ENCODE data around the gene OIP5. TPM values are rescaled to one million over a fixed set of nuclear protein-coding genes. Genes with fewer than 3 reads are reported as not detected.

The OIP5 gene
- total and polyA plus RNA-seq, 2 of the 13 experiments (the other 11 are each of a cell fraction or from before 2014, with no cell fraction given), result 10.7 to 38.0 TPM

DNA sequence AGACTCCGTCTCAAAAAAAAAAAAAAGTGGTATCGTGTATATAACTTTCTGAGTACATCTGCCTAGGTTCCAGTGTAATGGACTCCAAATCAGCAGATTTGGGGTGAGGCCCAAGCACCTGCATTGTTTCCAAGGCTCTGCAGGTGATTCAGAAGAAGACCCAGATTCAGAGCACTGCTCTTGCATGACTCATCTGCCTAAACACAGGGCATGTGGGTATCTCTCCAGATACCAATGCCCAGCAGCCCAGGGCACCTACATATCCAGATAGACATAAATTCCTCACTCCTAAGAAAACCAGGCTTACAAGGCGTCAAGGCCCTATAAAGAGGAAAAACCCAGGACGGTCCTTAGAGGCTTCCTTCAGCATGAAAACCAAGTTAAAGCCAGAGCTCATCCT, 45.6 kb upstream of the OIP5 start:
- Histone ChIP-seq H3K79me2 (ENCODE audit: insufficient read depth, low read length) (no peaks in the 10 kb centered on the region), H3K9me3 (ENCODE audit: low read length) (no peaks in the 10 kb centered on the region), H3K4me3 (replicated peaks in 1 of 3; ENCODE audit: insufficient read depth in 1 of 3, low read depth in 2 of 3, low read length in 3 of 3) (no peak overlapping the region), H3K27me3 (ENCODE audit: control insufficient read depth in 1 of 2, insufficient read depth in 2 of 2, low read length in 2 of 2) (no peaks in the 10 kb centered on the region), H2AFZ (ENCODE audit: low read length) (no peak overlapping the region), H3K9ac (ENCODE audit: insufficient read depth, low read depth, low read length) (no peak overlapping the region), H4K20me1 (ENCODE audit: insufficient read depth, low read length) (no peaks in the 10 kb centered on the region), H3K27ac (ENCODE audit: extremely low read length, insufficient read depth, low read length) (no peak overlapping the region), H3K4me1 (ENCODE audit: insufficient read depth, low read length) (no peaks in the 10 kb centered on the region), H3K4me2 (ENCODE audit: low read depth, low read length) (no peak overlapping the region), H3K36me3 (replicated peaks in 1 of 2; ENCODE audit: control insufficient read depth in 1 of 2, insufficient read depth in 2 of 2, low read length in 2 of 2) (peaks cover 9 to 41% of the 10 kb centered on the region in 2 experiments; a peak in 4 of 5 replicates)
- DNase-seq (ENCODE audit: low spot score) (no peak), FAIRE-seq (no peak), ATAC-seq (no peak)
- in situ Hi-C loops (cut with HindIII; ENCODE audit: extremely low pct_ligation_motif_present, low pct_unique_long_range_greater_than_20kb), result no loop called here
- POLR2A ChIA-PET, result no interaction called here
- WGBS (ENCODE audit: low lambda C conversion rate), result 100% methylated on average over 2 of the region's 4 CpGs
- CTCF ChIA-PET (ENCODE audit: low intra/inter-chr PET ratio, low total read pairs), result no interaction called here
- intact Hi-C loops (cut with micrococcal nuclease; ENCODE audit: unreplicated experiment), result no loop called here
- BruUV-seq (replicated peaks), result no TSS peak
- TF ChIP-seq, protein P1, sequence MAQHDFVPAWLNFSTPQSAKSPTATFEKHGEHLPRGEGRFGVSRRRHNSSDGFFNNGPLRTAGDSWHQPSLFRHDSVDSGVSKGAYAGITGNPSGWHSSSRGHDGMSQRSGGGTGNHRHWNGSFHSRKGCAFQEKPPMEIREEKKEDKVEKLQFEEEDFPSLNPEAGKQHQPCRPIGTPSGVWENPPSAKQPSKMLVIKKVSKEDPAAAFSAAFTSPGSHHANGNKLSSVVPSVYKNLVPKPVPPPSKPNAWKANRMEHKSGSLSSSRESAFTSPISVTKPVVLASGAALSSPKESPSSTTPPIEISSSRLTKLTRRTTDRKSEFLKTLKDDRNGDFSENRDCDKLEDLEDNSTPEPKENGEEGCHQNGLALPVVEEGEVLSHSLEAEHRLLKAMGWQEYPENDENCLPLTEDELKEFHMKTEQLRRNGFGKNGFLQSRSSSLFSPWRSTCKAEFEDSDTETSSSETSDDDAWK (CRISPR knock-in tag; IDR thresholded peaks at IDR 0.05), result no peak
- no peak for TF ChIP-seq PHB2 (IDR thresholded peaks at IDR 0.05; ENCODE audit: partially characterized antibody)
- no peak for TF ChIP-seq SALL1 (CRISPR knock-in tag; IDR thresholded peaks at IDR 0.05)
- TF ChIP-seq ZFP36L2 (CRISPR knock-in tag; IDR thresholded peaks at IDR 0.05), result no peak
- TF ChIP-seq, protein P2, sequence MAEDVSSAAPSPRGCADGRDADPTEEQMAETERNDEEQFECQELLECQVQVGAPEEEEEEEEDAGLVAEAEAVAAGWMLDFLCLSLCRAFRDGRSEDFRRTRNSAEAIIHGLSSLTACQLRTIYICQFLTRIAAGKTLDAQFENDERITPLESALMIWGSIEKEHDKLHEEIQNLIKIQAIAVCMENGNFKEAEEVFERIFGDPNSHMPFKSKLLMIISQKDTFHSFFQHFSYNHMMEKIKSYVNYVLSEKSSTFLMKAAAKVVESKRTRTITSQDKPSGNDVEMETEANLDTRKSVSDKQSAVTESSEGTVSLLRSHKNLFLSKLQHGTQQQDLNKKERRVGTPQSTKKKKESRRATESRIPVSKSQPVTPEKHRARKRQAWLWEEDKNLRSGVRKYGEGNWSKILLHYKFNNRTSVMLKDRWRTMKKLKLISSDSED (CRISPR knock-in tag; IDR thresholded peaks at IDR 0.05), result no peak
- TF ChIP-seq ZSCAN29 (CRISPR knock-in tag; conservative IDR thresholded peaks at IDR 0.05), result no peak
- TF ChIP-seq TOPORS (CRISPR knock-in tag; IDR thresholded peaks at IDR 0.05), result no peak
- no peak for TF ChIP-seq ARNTL (CRISPR knock-in tag; IDR thresholded peaks at IDR 0.05)
- TF ChIP-seq ZNF660 (CRISPR knock-in tag; IDR thresholded peaks at IDR 0.05; ENCODE audit: borderline replicate concordance, low read depth), result no peak
- no peak for TF ChIP-seq PAF1 (CRISPR knock-in tag; IDR thresholded peaks at IDR 0.05)
- no peak for TF ChIP-seq POLR2AphosphoS5 (IDR thresholded peaks at IDR 0.05; ENCODE audit: low read depth, low read length)
- no peak for TF ChIP-seq ZNF772 (CRISPR knock-in tag; IDR thresholded peaks at IDR 0.05)
- TF ChIP-seq, protein P3, sequence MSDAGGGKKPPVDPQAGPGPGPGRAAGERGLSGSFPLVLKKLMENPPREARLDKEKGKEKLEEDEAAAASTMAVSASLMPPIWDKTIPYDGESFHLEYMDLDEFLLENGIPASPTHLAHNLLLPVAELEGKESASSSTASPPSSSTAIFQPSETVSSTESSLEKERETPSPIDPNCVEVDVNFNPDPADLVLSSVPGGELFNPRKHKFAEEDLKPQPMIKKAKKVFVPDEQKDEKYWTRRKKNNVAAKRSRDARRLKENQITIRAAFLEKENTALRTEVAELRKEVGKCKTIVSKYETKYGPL (CRISPR knock-in tag; IDR thresholded peaks at IDR 0.05), result no peak
- TF ChIP-seq, protein P4, sequence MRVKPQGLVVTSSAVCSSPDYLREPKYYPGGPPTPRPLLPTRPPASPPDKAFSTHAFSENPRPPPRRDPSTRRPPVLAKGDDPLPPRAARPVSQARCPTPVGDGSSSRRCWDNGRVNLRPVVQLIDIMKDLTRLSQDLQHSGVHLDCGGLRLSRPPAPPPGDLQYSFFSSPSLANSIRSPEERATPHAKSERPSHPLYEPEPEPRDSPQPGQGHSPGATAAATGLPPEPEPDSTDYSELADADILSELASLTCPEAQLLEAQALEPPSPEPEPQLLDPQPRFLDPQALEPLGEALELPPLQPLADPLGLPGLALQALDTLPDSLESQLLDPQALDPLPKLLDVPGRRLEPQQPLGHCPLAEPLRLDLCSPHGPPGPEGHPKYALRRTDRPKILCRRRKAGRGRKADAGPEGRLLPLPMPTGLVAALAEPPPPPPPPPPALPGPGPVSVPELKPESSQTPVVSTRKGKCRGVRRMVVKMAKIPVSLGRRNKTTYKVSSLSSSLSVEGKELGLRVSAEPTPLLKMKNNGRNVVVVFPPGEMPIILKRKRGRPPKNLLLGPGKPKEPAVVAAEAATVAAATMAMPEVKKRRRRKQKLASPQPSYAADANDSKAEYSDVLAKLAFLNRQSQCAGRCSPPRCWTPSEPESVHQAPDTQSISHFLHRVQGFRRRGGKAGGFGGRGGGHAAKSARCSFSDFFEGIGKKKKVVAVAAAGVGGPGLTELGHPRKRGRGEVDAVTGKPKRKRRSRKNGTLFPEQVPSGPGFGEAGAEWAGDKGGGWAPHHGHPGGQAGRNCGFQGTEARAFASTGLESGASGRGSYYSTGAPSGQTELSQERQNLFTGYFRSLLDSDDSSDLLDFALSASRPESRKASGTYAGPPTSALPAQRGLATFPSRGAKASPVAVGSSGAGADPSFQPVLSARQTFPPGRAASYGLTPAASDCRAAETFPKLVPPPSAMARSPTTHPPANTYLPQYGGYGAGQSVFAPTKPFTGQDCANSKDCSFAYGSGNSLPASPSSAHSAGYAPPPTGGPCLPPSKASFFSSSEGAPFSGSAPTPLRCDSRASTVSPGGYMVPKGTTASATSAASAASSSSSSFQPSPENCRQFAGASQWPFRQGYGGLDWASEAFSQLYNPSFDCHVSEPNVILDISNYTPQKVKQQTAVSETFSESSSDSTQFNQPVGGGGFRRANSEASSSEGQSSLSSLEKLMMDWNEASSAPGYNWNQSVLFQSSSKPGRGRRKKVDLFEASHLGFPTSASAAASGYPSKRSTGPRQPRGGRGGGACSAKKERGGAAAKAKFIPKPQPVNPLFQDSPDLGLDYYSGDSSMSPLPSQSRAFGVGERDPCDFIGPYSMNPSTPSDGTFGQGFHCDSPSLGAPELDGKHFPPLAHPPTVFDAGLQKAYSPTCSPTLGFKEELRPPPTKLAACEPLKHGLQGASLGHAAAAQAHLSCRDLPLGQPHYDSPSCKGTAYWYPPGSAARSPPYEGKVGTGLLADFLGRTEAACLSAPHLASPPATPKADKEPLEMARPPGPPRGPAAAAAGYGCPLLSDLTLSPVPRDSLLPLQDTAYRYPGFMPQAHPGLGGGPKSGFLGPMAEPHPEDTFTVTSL (CRISPR knock-in tag; IDR thresholded peaks at IDR 0.05; ENCODE audit: borderline replicate concordance), result no peak
- no peak for TF ChIP-seq YEATS4 (CRISPR knock-in tag; IDR thresholded peaks at IDR 0.05; ENCODE audit: borderline replicate concordance)
- TF ChIP-seq ZNF432 (CRISPR knock-in tag; IDR thresholded peaks at IDR 0.05; ENCODE audit: borderline replicate concordance), result no peak
- no peak for TF ChIP-seq TBL1XR1 (IDR thresholded peaks at IDR 0.05; ENCODE audit: borderline replicate concordance, low read length, partially characterized antibody)
